Stomach (tissue), 4 donors: Measurements from ENCODE around the gene URI1.

ENCODE experiments used
- CTCF ChIP-seq, 7 experiments: fragments of 450-650 bp in 4 of 7; fragments of 200-600 bp in 3 of 7; sonication (generic) in 3 of 7; IDR thresholded peaks; one replicate each; pipeline ENCODE4 v1.5.1; 2016 to 2019; ENCODE audit warnings: antibody characterized with exemption in 7 of 7, control low read depth in 2 of 7, mild to moderate bottlenecking in 1 of 7
- POLR2A ChIP-seq, 4 donors: fragments of 450-650 bp; IDR thresholded peaks; one replicate each; pipeline ENCODE4 v1.6.1; 2016; ENCODE audit warnings: antibody characterized with exemption in 4 of 4, control low read depth in 2 of 4, mild to moderate bottlenecking in 1 of 4, moderate library complexity in 1 of 4
- POLR2AphosphoS5 ChIP-seq, 3 donors: sonication (generic); formaldehyde crosslinking; IDR thresholded peaks; one replicate each; pipeline ENCODE4 v1.6.1; 2016; ENCODE audit warnings: antibody characterized with exemption in 3 of 3

GRCh38 chr19:30020189-30020588 is 78.2 kb downstream of the URI1 start:
- no peak for TF ChIP-seq CTCF (IDR thresholded peaks at IDR 0.05)
- TF ChIP-seq POLR2AphosphoS5 (IDR thresholded peaks at IDR 0.05) = no peak
- TF ChIP-seq POLR2A (IDR thresholded peaks at IDR 0.05) = no peak
